Spleen (tissue), 11 donors: ENCODE results near the gene RPS14. TPM values are rescaled to one million over a fixed set of nuclear protein-coding genes. Genes with fewer than 3 reads are reported as not detected.

Experiments
- DNase-seq: peaks from one replicate; pipeline ENCODE4 v3.0.0-alpha.2; 2020
- H3K27ac ChIP-seq, 8 donors: fragments of 200-600 bp; sonication (generic) in 7 of 8; 1 replicate in 4 of 8; 2 replicates in 4 of 8; pipeline versions ENCODE4 v1.5.0 to v1.8.0; 2016 to 2021; ENCODE audit warnings: inconsistent platforms in 4 of 8, mild to moderate bottlenecking in 4 of 8, moderate library complexity in 1 of 8
- H3K27me3 ChIP-seq, 7 donors: fragments of 200-600 bp; sonication (generic) in 6 of 7; replicated peaks in 1 of 7; 1 replicate in 4 of 7; 2 replicates in 3 of 7; pipeline versions ENCODE4 v1.5.0 to v1.8.0; 2016 to 2021; ENCODE audit warnings: inconsistent platforms in 3 of 7, mild to moderate bottlenecking in 1 of 7
- H3K36me3 ChIP-seq, 6 donors: fragments of 200-600 bp; sonication (generic) in 5 of 6; 1 replicate in 4 of 6; 2 replicates in 2 of 6; pipeline versions ENCODE4 v1.5.0 to v1.8.0; 2016 to 2021; ENCODE audit warnings: inconsistent platforms in 2 of 6
- H3K4me1 ChIP-seq, 6 donors: fragments of 200-600 bp; sonication (generic) in 5 of 6; 1 replicate in 3 of 6; 2 replicates in 3 of 6; pipeline versions ENCODE4 v1.5.0 to v1.8.0; 2016 to 2021; ENCODE audit warnings: inconsistent platforms in 3 of 6
- H3K4me3 ChIP-seq, 8 donors: fragments of 200-600 bp; sonication (generic) in 7 of 8; 1 replicate in 4 of 8; 2 replicates in 4 of 8; pipeline versions ENCODE4 v1.5.0 to v1.8.0; 2016 to 2021; ENCODE audit warnings: inconsistent platforms in 4 of 8, mild to moderate bottlenecking in 4 of 8, moderate library complexity in 2 of 8
- H3K9me3 ChIP-seq, 8 donors: fragments of 200-600 bp; sonication (generic) in 7 of 8; 1 replicate in 4 of 8; 2 replicates in 4 of 8; pipeline versions ENCODE4 v1.5.0 to v1.8.0; 2016 to 2021; ENCODE audit warnings: inconsistent platforms in 4 of 8
- CTCF ChIP-seq, 11 experiments: fragments of 200-600 bp in 7 of 11; fragments of 450-650 bp in 4 of 11; sonication (generic) in 4 of 11; IDR thresholded peaks in 8 of 11; conservative IDR thresholded peaks in 3 of 11; 1 replicate in 7 of 11; 2 replicates in 4 of 11; pipeline versions ENCODE4 v1.4.0 to v1.8.0; 2016 to 2021; ENCODE audit warnings: antibody characterized with exemption in 11 of 11, inconsistent platforms in 4 of 11, mild to moderate bottlenecking in 1 of 11
- POLR2A ChIP-seq, 3 donors: fragments of 450-650 bp; IDR thresholded peaks; one replicate each; pipeline ENCODE4 v1.5.1; 2017; ENCODE audit warnings: antibody characterized with exemption in 3 of 3, mild to moderate bottlenecking in 1 of 3
- POLR2AphosphoS5 ChIP-seq, 3 donors: sonication (generic); formaldehyde crosslinking; IDR thresholded peaks; one replicate each; pipeline ENCODE4 v1.5.1; 2017; ENCODE audit warnings: antibody characterized with exemption in 3 of 3
- WGBS, 5 donors: extraction: QIAGEN DNeasy Blood & Tissue Kit in 3 of 5; methylation state at CpG; one replicate each; pipeline versions ENCODE4 v1.1.5 to v1.1.7; 2013 to 2018; 5-methylcytosine and 5-hydroxymethylcytosine counted together
- intact Hi-C: fragments of 100-400 bp; cut with DNase I; formaldehyde crosslinking; loops from one replicate; pipeline ENCODE4 v1.15.0; 2023; ENCODE audit warnings: low total_unique reads
- polyA plus RNA-seq, 3 donors: library from polyadenylated mRNA; stranded (reverse); fragments of 200-250 nt; gene quantifications; one replicate each; pipeline ENCODE4 v1.2.1, GENCODE V29; 2013
- total RNA-seq, 7 donors: library from RNA; depleted of rRNA in 3 of 7; stranded (reverse); fragments of >200 nt in 3 of 7; fragmentation: NEBNext Ultra II Directional in 4 of 7; extraction: Animal tissue kit (Norgen Biotek cat#: 25700) in 4 of 7; gene quantifications; one replicate each; pipeline versions ENCODE4 v1.1.0 to v1.2.1, GENCODE V29; 2016 to 2021
- donor health status: healthy with polysubstance abuse.
- donor health status: DM: no; HTN: no; CAD: no; lungs with moderate emphysema.
- donor health status: DM: no; HTN: no; CAD: no.
- donor health status: Bipolar disorder and iron deficiency.
- donor health status: healthy.
- donor health status: DM: no; HTN: no; CAD: no.
- donor health status: DM: yes; HTN: yes; CAD: no.

RPS14 gene
- total and polyA plus RNA-seq, 10 donors: 1,801 to 8,400 (median 2,426) TPM

- Histone ChIP-seq H3K9me3 (no peaks in the 10 kb centered on the region), H3K27ac (no peak overlapping the region), H3K4me3 (no peak overlapping the region), H3K4me1 (peaks cover 2 to 25% (median 13%) of the 10 kb centered on the region in 6 donors), H3K36me3 (peaks cover 2 to 74% (median 54%) of the 10 kb centered on the region in 6 donors), H3K27me3 (no peaks in the 10 kb centered on the region)
- no peak for DNase-seq
- no peak for TF ChIP-seq CTCF (IDR thresholded peaks at IDR 0.05 in 8 of 11, conservative IDR thresholded peaks at IDR 0.05 in 3 of 11)
- peak in 1 of 3 donors; percentile 20 for TF ChIP-seq POLR2AphosphoS5 (IDR thresholded peaks at IDR 0.05)
- 75 to 87% (median 82%) methylated on average over 6 of the region's 6 CpGs for WGBS, 5 donors
- intact Hi-C loops: no loop called here
Measured at GRCh38 chr5:150442699-150443080, 6.8 kb downstream of the RPS14 start.

- TF ChIP-seq POLR2AphosphoS5 (IDR thresholded peaks at IDR 0.05) (peak in 2 of 3 donors; percentile 47 to 73), CTCF (IDR thresholded peaks at IDR 0.05 in 8 of 11, conservative IDR thresholded peaks at IDR 0.05 in 3 of 11) (no peak)
- intact Hi-C loops: no loop called here
- H3K27ac ChIP-seq: no peak overlapping the region
- peaks cover 2 to 68% (median 48%) of the 10 kb centered on the region in 6 donors for H3K36me3 ChIP-seq
- 64 to 72% (median 66%) methylated on average over 18 of the region's 18 CpGs for WGBS, 5 donors
- no peaks in the 10 kb centered on the region for H3K27me3 ChIP-seq
- H3K4me3 ChIP-seq: no peak overlapping the region
- peaks cover 0 to 18% (median 6%) of the 10 kb centered on the region in 6 donors for H3K4me1 ChIP-seq
- no peak for DNase-seq
- H3K9me3 ChIP-seq: no peaks in the 10 kb centered on the region
Measured at GRCh38 chr5:150441813-150442698, 7.5 kb downstream of the RPS14 start.

- H3K4me3 ChIP-seq: no peak overlapping the region
- peaks cover 0 to 59% (median 39%) of the 10 kb centered on the region in 6 donors for H3K36me3 ChIP-seq
- H3K9me3 ChIP-seq: no peaks in the 10 kb centered on the region
- H3K27ac ChIP-seq: no peak overlapping the region
- 87 to 94% (median 91%) methylated on average over 12 of the region's 12 CpGs for WGBS, 5 donors
- H3K27me3 ChIP-seq: no peaks in the 10 kb centered on the region
- DNase-seq: no peak
- intact Hi-C loops: no loop called here
- TF ChIP-seq CTCF (IDR thresholded peaks at IDR 0.05 in 8 of 11, conservative IDR thresholded peaks at IDR 0.05 in 3 of 11) (no peak), POLR2A (IDR thresholded peaks at IDR 0.05) (no peak), POLR2AphosphoS5 (IDR thresholded peaks at IDR 0.05) (no peak)
- H3K4me1 ChIP-seq: peaks cover 0 to 14% (median 4%) of the 10 kb centered on the region in 6 donors
Measured at GRCh38 chr5:150440948-150441812, 8.4 kb downstream of the RPS14 start.
